Smooth muscle cell (in vitro differentiated cells): ENCODE measurements around the gene KAT7. TPM values are rescaled to one million over a fixed set of nuclear protein-coding genes. Genes with fewer than 3 reads are reported as not detected.
A peak's percentile ranks its signal among the peaks of the same experiment; 100 is the strongest.

Source experiments
- DNase-seq: peaks from one replicate; lab custom pipeline; 2025; ENCODE audit not compliant: unreplicated experiment; lab: John Stamatoyannopoulos, UW
- H2AFZ ChIP-seq: fragments of 200-600 bp; sonication (generic); 2 replicates; pipeline ENCODE4 v1.6.0; 2016; ENCODE audit warnings: antibody characterized with exemption, low read depth, mild to moderate bottlenecking
- H3F3A ChIP-seq: fragments of 200-600 bp; sonication (generic); 2 replicates; pipeline ENCODE4 v1.6.0; 2017; ENCODE audit warnings: antibody characterized with exemption, low read depth
- H3K27ac ChIP-seq: fragments of 200-600 bp; sonication (generic); 2 replicates; pipeline ENCODE4 v1.5.1; 2016; ENCODE audit warnings: low read depth, mild to moderate bottlenecking
- H3K27me3 ChIP-seq: fragments of 200-600 bp; sonication (generic); 2 replicates; pipeline ENCODE4 v1.6.1; 2016; ENCODE audit warnings: low read depth, mild to moderate bottlenecking
- H3K36me3 ChIP-seq: fragments of 200-600 bp; sonication (generic); 2 replicates; pipeline ENCODE4 v1.5.1; 2016; ENCODE audit warnings: low read depth
- H3K4me1 ChIP-seq: fragments of 200-600 bp; sonication (generic); 2 replicates; pipeline ENCODE4 v1.5.1; 2016; ENCODE audit warnings: low read depth
- H3K4me2 ChIP-seq: fragments of 200-600 bp; sonication (generic); 2 replicates; pipeline ENCODE4 v1.6.0; 2016; ENCODE audit warnings: mild to moderate bottlenecking
- H3K4me3 ChIP-seq: fragments of 200-600 bp; sonication (generic); 2 replicates; pipeline ENCODE4 v1.5.1; 2016; ENCODE audit warnings: mild to moderate bottlenecking
- H3K79me2 ChIP-seq: fragments of 200-600 bp; sonication (generic); 2 replicates; pipeline ENCODE4 v1.6.0; 2016; ENCODE audit warnings: low read depth, mild to moderate bottlenecking
- H3K9ac ChIP-seq: fragments of 200-600 bp; sonication (generic); 2 replicates; pipeline ENCODE4 v1.6.0; 2016; ENCODE audit warnings: low read depth
- H3K9me3 ChIP-seq: fragments of 200-600 bp; sonication (generic); replicated peaks from 2 replicates; pipeline ENCODE4 v1.5.1; 2016; ENCODE audit warnings: low read depth
- H4K20me1 ChIP-seq: fragments of 200-600 bp; sonication (generic); 2 replicates; pipeline ENCODE4 v1.6.0; 2016; ENCODE audit warnings: low read depth
- WGBS: methylation state at CpG from one replicate; pipeline ENCODE4 v1.1.7; 2016; ENCODE audit warnings: low lambda C conversion rate; 5-methylcytosine and 5-hydroxymethylcytosine counted together
- polyA plus RNA-seq: library from polyadenylated mRNA; unstranded; fragments of >200 nt; fragmentation: Nextera tagmentation; extraction: Ambion mirVana; gene quantifications from 2 replicates; pipeline ENCODE4 v1.2.1, GENCODE V29; 2016
- total RNA-seq: library from RNA; depleted of rRNA; stranded (reverse); fragments of >200 nt; gene quantifications from 2 replicates; pipeline ENCODE4 v1.2.3, GENCODE V29; 2014
- TF ChIP-seq, protein P1 (sequence below): fragments of 200-600 bp; sonication (generic); IDR thresholded peaks from 2 replicates; pipeline ENCODE4 v1.5.1; 2017; ENCODE audit warnings: borderline replicate concordance, mild to moderate bottlenecking, antibody characterized with exemption; ENCODE audit not compliant: insufficient read depth, poor library complexity, severe bottlenecking

The KAT7 gene
- total and polyA plus RNA-seq, 2 experiments from 2014 or later: 21.7 to 32.0 TPM

GRCh38 chr17:49760296-49760695 is 28.2 kb upstream of the KAT7 start:
- peaks cover 4% of the 10 kb centered on the region for H3F3A ChIP-seq
- no peaks in the 10 kb centered on the region for H3K27me3 ChIP-seq
- no peak for DNase-seq
- no peaks in the 10 kb centered on the region for H3K79me2 ChIP-seq
- H3K4me1 ChIP-seq: peaks cover 16% of the 10 kb centered on the region
- H3K27ac ChIP-seq: no peak overlapping the region
- H3K9ac ChIP-seq: no peak overlapping the region
- TF ChIP-seq, protein P1, sequence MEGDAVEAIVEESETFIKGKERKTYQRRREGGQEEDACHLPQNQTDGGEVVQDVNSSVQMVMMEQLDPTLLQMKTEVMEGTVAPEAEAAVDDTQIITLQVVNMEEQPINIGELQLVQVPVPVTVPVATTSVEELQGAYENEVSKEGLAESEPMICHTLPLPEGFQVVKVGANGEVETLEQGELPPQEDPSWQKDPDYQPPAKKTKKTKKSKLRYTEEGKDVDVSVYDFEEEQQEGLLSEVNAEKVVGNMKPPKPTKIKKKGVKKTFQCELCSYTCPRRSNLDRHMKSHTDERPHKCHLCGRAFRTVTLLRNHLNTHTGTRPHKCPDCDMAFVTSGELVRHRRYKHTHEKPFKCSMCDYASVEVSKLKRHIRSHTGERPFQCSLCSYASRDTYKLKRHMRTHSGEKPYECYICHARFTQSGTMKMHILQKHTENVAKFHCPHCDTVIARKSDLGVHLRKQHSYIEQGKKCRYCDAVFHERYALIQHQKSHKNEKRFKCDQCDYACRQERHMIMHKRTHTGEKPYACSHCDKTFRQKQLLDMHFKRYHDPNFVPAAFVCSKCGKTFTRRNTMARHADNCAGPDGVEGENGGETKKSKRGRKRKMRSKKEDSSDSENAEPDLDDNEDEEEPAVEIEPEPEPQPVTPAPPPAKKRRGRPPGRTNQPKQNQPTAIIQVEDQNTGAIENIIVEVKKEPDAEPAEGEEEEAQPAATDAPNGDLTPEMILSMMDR: no peak
- no peaks in the 10 kb centered on the region for H3K36me3 ChIP-seq
- peaks cover 4% of the 10 kb centered on the region for H4K20me1 ChIP-seq
- H2AFZ ChIP-seq: no peak overlapping the region
- no peak overlapping the region for H3K4me3 ChIP-seq
- 76% methylated on average over 1 of the region's 1 CpG for WGBS
- no peaks in the 10 kb centered on the region for H3K9me3 ChIP-seq
- H3K4me2 ChIP-seq: no peak overlapping the region

DNA sequence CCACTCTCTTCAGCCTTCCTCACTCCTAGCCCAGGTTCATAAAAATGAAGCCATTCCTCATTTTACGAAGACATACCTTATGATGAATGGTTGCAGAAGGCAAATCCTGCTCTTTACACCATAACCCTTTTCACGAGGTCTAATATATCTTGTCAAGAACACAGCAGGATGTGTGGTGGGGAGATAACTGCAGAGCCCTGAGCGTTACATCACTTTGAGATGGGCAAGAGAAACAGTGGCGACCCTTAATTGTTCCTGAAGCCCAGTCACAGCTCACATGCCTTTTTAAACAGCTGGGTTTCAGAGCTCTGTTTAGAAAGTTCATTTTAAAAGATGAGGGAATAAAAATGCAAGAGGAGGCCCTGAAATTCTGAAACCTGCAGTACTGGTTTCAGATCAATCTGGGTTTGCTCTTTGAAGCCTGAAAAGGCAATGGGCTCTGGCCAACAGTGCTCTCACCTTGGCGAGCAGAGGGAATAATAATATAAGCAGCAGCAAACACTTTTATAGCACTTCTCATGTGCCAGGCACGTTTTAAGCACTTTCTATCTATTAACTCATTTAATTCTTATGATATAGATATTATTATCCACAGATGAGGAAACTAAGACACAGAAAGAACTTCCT is 27.4 kb upstream of the KAT7 start:
- H3K27ac ChIP-seq: no peak overlapping the region
- TF ChIP-seq, protein P1: no peak
- 63% methylated on average over 6 of the region's 6 CpGs for WGBS

GRCh38 chr17:49762151-49762941 is 26.1 kb upstream of the KAT7 start:
- Histone ChIP-seq H3K79me2 (no peaks in the 10 kb centered on the region), H3K4me2 (peak overlapping the region; percentile 94), H3F3A (peaks cover 4% of the 10 kb centered on the region), H3K27me3 (peaks cover 12% of the 10 kb centered on the region), H3K9ac (no peak overlapping the region), H4K20me1 (peaks cover 4% of the 10 kb centered on the region), H3K4me3 (peak overlapping the region; percentile 83), H3K9me3 (no peaks in the 10 kb centered on the region), H2AFZ (no peak overlapping the region), H3K4me1 (peaks cover 16% of the 10 kb centered on the region), H3K36me3 (no peaks in the 10 kb centered on the region), H3K27ac (no peak overlapping the region)
- WGBS: 85% methylated on average over 6 of the region's 6 CpGs
- TF ChIP-seq, protein P1: no peak
- no peak for DNase-seq

More for the DNA sequence above, 27.4 kb upstream of the KAT7 start:
- H2AFZ ChIP-seq: no peak overlapping the region
- no peaks in the 10 kb centered on the region for H3K79me2 ChIP-seq
- H3K4me1 ChIP-seq: peaks cover 16% of the 10 kb centered on the region
- H3F3A ChIP-seq: peaks cover 4% of the 10 kb centered on the region
- no peaks in the 10 kb centered on the region for H3K9me3 ChIP-seq
- no peaks in the 10 kb centered on the region for H3K36me3 ChIP-seq
- peaks cover 7% of the 10 kb centered on the region for H3K27me3 ChIP-seq
- no peak overlapping the region for H3K9ac ChIP-seq
- no peak for DNase-seq
- H3K4me3 ChIP-seq: no peak overlapping the region
- no peak overlapping the region for H3K4me2 ChIP-seq
- peaks cover 4% of the 10 kb centered on the region for H4K20me1 ChIP-seq
